PFSK-1 (cell line): ENCODE measurements around the gene P2RX2.

Experiments used
- FOXP2 ChIP-seq: optimal IDR thresholded peaks from 2 replicates; pipeline ENCODE3; 2011; ENCODE audit warnings: borderline replicate concordance, control low read depth, inconsistent platforms; ENCODE audit not compliant: insufficient read depth; ENCODE audit errors: extremely low read length, extremely low read depth
- POLR2AphosphoS5 ChIP-seq: IDR thresholded peaks from 2 replicates; pipeline ENCODE4 v1.6.1; 2012; ENCODE audit warnings: low read depth, mild to moderate bottlenecking, control low read depth, low read length, moderate library complexity
- TAF1 ChIP-seq: IDR thresholded peaks from 2 replicates; pipeline ENCODE4 v1.6.1; 2012; ENCODE audit warnings: low read length, control low read depth, borderline replicate concordance; ENCODE audit not compliant: insufficient read depth
- TF ChIP-seq, protein P1 (sequence below), 2 experiments: IDR thresholded peaks; 2 replicates each; pipeline versions ENCODE4 v1.6.1 to v1.8.0; 2011 to 2012; ENCODE audit warnings: low read depth in 2 of 2, low read length in 2 of 2, control low read depth in 1 of 2, inconsistent platforms in 1 of 2, mild to moderate bottlenecking in 1 of 2, moderate library complexity in 1 of 2; ENCODE audit not compliant: insufficient read depth in 1 of 2

DNA sequence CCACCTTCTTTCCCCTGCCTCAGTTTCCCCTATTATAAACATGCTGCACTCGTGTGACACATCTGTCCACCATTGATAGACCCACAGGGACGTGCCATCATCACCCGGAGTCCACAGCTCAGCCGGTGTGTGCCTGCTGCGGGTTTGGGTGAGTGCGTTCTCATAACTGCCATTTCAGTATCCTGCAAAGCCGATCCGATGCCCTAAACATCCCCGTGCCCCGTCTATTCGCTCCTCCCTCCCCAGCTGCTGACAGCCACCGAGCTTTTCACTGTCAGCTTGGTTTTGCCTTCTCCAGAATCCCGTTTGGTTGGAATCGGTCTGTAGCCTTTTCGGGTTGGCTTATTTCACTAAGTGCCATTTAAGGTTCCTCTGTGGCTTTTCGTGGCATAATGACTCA, 12.1 kb upstream of the P2RX2 start:
- TF ChIP-seq POLR2AphosphoS5 (no peak), TAF1 (no peak), FOXP2 (no peak)
- TF ChIP-seq, protein P1, sequence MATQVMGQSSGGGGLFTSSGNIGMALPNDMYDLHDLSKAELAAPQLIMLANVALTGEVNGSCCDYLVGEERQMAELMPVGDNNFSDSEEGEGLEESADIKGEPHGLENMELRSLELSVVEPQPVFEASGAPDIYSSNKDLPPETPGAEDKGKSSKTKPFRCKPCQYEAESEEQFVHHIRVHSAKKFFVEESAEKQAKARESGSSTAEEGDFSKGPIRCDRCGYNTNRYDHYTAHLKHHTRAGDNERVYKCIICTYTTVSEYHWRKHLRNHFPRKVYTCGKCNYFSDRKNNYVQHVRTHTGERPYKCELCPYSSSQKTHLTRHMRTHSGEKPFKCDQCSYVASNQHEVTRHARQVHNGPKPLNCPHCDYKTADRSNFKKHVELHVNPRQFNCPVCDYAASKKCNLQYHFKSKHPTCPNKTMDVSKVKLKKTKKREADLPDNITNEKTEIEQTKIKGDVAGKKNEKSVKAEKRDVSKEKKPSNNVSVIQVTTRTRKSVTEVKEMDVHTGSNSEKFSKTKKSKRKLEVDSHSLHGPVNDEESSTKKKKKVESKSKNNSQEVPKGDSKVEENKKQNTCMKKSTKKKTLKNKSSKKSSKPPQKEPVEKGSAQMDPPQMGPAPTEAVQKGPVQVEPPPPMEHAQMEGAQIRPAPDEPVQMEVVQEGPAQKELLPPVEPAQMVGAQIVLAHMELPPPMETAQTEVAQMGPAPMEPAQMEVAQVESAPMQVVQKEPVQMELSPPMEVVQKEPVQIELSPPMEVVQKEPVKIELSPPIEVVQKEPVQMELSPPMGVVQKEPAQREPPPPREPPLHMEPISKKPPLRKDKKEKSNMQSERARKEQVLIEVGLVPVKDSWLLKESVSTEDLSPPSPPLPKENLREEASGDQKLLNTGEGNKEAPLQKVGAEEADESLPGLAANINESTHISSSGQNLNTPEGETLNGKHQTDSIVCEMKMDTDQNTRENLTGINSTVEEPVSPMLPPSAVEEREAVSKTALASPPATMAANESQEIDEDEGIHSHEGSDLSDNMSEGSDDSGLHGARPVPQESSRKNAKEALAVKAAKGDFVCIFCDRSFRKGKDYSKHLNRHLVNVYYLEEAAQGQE (IDR thresholded peaks at IDR 0.05; ENCODE audit: insufficient read depth in 1 of 2, low read depth in 2 of 2, low read length in 2 of 2), result no peak
